GM18909 (cell line): Measurements from ENCODE around the gene CCDC3.

Experiments
- ATAC-seq: cut with Tn5 transposase; IDR thresholded peaks from one replicate; pipeline ENCODE4 v1.9.1; 2021; ENCODE audit warnings: mild to moderate bottlenecking; ENCODE audit not compliant: unreplicated experiment, poor library complexity

The CCDC3 gene

GRCh38 chr10:12848439-12849173, 152.9 kb downstream of the CCDC3 start:
- ATAC-seq, result no peak

DNA sequence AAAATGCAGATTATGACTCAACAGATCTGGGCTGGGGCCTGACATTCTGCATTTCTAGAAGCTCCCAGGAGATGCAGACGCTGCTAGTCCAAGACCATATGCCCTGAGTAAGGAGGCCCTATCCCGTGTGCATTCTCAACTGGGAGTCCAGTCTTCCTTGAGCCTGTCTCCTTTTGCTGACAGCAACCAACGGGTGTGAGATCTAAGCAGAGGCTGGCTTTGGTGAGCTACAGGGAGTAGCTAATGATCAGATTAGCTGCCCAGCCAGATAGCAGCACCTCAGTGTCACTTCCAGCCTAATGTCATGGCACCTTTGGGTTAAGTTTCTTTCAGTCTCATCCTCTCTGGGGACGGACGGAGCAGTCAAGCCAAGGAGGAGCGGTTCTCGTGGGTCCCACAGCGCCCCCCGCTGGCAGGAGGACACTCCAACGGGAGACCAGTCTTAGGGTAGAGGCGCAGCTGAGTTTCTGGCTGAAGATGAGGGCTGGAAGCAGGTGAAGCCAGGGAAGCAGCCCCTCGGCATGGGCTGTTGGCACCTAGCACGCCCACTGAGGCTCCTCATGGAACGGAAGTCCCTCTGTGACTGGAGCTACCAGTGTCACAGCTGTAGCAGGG, 154.0 kb downstream of the CCDC3 start:
- ATAC-seq, result no peak

DNA sequence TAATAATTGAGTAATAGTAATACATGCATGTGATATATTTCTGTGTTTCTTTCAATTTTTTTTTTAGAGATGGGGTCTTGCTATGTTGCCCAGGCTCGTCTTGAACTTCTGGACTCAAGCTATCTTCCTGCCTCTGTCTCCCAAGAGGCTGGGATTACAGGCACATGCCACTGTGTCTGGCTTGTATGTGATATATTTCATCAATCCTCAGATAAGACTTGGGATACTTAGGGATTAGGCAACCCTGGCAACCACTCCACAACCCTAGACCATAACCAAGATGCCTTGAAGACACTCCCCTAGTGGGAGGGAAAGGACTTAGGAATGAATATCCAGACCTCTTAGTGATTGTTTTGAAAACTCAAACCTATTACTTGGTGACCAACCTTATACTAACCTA, 154.8 kb downstream of the CCDC3 start:
- ATAC-seq, result no peak
